Adrenal gland (tissue), 5 donors: ENCODE data around the gene ATRIP.

ENCODE experiments used
- POLR2A ChIP-seq, 2 donors: fragments of 450-650 bp; IDR thresholded peaks; one replicate each; pipeline ENCODE4 v1.6.1; 2017; ENCODE audit warnings: antibody characterized with exemption in 2 of 2, mild to moderate bottlenecking in 2 of 2, moderate library complexity in 1 of 2
- TF ChIP-seq, protein P1 (sequence below), 6 experiments: fragments of 450-650 bp in 4 of 6; fragments of 200-600 bp in 2 of 6; sonication (generic) in 1 of 6; IDR thresholded peaks; 1 replicate in 5 of 6; 2 replicates in 1 of 6; pipeline versions ENCODE4 v1.5.1 to v1.8.0; 2016 to 2021; ENCODE audit warnings: antibody characterized with exemption in 6 of 6, mild to moderate bottlenecking in 2 of 6, moderate library complexity in 1 of 6
- donor health status: DM: no; HTN: no; CAD: no.

DNA sequence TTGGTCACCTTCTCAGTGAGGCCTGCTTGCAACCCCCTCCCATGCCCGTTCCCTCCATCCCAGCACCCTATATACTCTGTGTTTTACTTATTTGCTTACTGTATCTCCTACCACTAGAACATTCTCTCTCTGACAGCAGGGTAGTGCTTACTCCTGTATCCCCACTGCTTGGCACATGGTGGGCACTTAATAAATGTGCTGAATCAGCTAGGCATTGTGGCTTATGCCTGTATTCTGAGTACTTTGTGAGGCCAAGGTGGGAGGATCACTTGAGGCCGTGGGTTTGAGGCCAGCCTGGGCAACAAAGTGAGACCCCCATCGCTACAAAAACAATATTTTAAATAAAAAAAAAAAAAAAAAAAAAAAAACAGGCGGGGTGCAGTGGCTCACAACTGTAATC lies 65.0 kb downstream of the ATRIP start:
- TF ChIP-seq, protein P1, sequence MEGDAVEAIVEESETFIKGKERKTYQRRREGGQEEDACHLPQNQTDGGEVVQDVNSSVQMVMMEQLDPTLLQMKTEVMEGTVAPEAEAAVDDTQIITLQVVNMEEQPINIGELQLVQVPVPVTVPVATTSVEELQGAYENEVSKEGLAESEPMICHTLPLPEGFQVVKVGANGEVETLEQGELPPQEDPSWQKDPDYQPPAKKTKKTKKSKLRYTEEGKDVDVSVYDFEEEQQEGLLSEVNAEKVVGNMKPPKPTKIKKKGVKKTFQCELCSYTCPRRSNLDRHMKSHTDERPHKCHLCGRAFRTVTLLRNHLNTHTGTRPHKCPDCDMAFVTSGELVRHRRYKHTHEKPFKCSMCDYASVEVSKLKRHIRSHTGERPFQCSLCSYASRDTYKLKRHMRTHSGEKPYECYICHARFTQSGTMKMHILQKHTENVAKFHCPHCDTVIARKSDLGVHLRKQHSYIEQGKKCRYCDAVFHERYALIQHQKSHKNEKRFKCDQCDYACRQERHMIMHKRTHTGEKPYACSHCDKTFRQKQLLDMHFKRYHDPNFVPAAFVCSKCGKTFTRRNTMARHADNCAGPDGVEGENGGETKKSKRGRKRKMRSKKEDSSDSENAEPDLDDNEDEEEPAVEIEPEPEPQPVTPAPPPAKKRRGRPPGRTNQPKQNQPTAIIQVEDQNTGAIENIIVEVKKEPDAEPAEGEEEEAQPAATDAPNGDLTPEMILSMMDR (IDR thresholded peaks at IDR 0.05), result no peak
- TF ChIP-seq POLR2A (IDR thresholded peaks at IDR 0.05), result no peak
